Measurements from ENCODE around the gene DCLRE1A.

DNA sequence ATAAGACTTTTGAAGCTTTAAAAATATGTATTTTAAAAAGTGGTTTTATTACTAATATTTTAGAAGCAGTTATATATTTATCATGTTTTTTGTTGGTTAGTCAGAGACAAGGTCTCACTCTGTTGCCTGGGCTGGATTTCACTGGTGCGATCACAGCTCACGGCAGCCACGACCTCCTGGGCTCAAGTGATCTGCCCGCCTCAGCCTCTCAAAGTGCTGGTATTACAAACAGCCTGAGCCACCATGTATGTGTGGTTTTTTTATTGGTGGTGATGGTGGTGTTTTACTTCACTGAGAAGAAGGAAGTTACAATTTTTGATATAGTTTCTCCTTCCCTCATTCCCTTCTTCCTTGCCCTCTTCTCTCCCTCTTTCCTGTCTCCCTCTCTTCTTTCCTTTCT is 14.0 kb upstream of the DCLRE1A start:
- TF ChIP-seq FOXA1 (IDR thresholded peaks at IDR 0.05): no peak
- TF ChIP-seq, protein P1, sequence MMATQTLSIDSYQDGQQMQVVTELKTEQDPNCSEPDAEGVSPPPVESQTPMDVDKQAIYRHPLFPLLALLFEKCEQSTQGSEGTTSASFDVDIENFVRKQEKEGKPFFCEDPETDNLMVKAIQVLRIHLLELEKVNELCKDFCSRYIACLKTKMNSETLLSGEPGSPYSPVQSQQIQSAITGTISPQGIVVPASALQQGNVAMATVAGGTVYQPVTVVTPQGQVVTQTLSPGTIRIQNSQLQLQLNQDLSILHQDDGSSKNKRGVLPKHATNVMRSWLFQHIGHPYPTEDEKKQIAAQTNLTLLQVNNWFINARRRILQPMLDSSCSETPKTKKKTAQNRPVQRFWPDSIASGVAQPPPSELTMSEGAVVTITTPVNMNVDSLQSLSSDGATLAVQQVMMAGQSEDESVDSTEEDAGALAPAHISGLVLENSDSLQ (IDR thresholded peaks at IDR 0.05): no peak
- no peak for TF ChIP-seq SUZ12 (IDR thresholded peaks at IDR 0.05)
- no peak for TF ChIP-seq BHLHE40 (IDR thresholded peaks at IDR 0.05; ENCODE audit: borderline replicate concordance)
- TF ChIP-seq SP1 (IDR thresholded peaks at IDR 0.05): no peak
- no peak for TF ChIP-seq NFRKB (IDR thresholded peaks at IDR 0.05)
- no peak for TF ChIP-seq L3MBTL2 (conservative IDR thresholded peaks at IDR 0.05)
